Activated naive CD8-positive, alpha-beta T cell treated with anti-CD3 and anti-CD28 coated beads for 36 hours (primary cell): ENCODE results near the gene MYO1A. TPM values are rescaled to one million over a fixed set of nuclear protein-coding genes. Genes with fewer than 3 reads are reported as not detected.
"Not testable (repeated sequence)": the region's sequence is repeated elsewhere in the genome, so short reads cannot be mapped to it uniquely, and the experiment has no call there.

Source experiments
- DNase-seq: peaks from one replicate; pipeline ENCODE4 v3.0.0; 2021
- H3K27ac Mint-ChIP-seq: one replicate; pipeline ENCODE4 v1.8.0; 2022; ENCODE audit warnings: mild to moderate bottlenecking, moderate library complexity, mixed read lengths
- H3K27me3 Mint-ChIP-seq: one replicate; pipeline ENCODE4 v1.8.0; 2022; ENCODE audit warnings: mild to moderate bottlenecking, mixed read lengths
- H3K36me3 Mint-ChIP-seq: one replicate; pipeline ENCODE4 v1.8.0; 2021; ENCODE audit warnings: mild to moderate bottlenecking, mixed read lengths
- H3K4me1 Mint-ChIP-seq: one replicate; pipeline ENCODE4 v1.8.0; 2021; ENCODE audit warnings: mixed read lengths
- H3K4me3 Mint-ChIP-seq: one replicate; pipeline ENCODE4 v1.8.0; 2022; ENCODE audit warnings: mild to moderate bottlenecking, moderate library complexity, mixed read lengths
- H3K9me3 Mint-ChIP-seq: one replicate; pipeline ENCODE4 v1.8.0; 2022; ENCODE audit warnings: mixed read lengths
- total RNA-seq, 2 experiments: library from RNA; stranded (reverse); gene quantifications; one replicate each; pipeline ENCODE4 v1.2.3, GENCODE V29; 2021

Gene MYO1A
- total RNA-seq, 2 experiments from 2014 or later: 1.3 to 1.4 TPM

GRCh38 chr12:57044889-57045288 lies 5.0 kb downstream of the MYO1A start:
- Mint-ChIP-seq H3K4me1 (peaks cover 30% of the 10 kb centered on the region), H3K9me3 (no peaks in the 10 kb centered on the region), H3K27ac (no peak overlapping the region), H3K4me3 (no peak overlapping the region), H3K27me3 (peaks cover 3% of the 10 kb centered on the region), H3K36me3 (peaks cover 1% of the 10 kb centered on the region)
- no peak for DNase-seq

GRCh38 chr12:57044468-57044867 lies 5.5 kb downstream of the MYO1A start:
- H3K9me3 Mint-ChIP-seq: no peaks in the 10 kb centered on the region
- peaks cover 1% of the 10 kb centered on the region for H3K36me3 Mint-ChIP-seq
- peaks cover 30% of the 10 kb centered on the region for H3K4me1 Mint-ChIP-seq
- H3K27ac Mint-ChIP-seq: no peak overlapping the region
- H3K4me3 Mint-ChIP-seq: no peak overlapping the region
- H3K27me3 Mint-ChIP-seq: peaks cover 3% of the 10 kb centered on the region
- DNase-seq: no peak

GRCh38 chr12:57042695-57043094 lies 7.2 kb downstream of the MYO1A start:
- no peak overlapping the region for H3K27ac Mint-ChIP-seq
- H3K4me3 Mint-ChIP-seq: no peak overlapping the region
- H3K4me1 Mint-ChIP-seq: peaks cover 16% of the 10 kb centered on the region
- peaks cover 1% of the 10 kb centered on the region for H3K36me3 Mint-ChIP-seq
- H3K27me3 Mint-ChIP-seq: peaks cover 3% of the 10 kb centered on the region
- no peaks in the 10 kb centered on the region for H3K9me3 Mint-ChIP-seq
- no peak for DNase-seq

GRCh38 chr12:57040750-57041149 lies 9.2 kb downstream of the MYO1A start:
- Mint-ChIP-seq H3K27ac (no peak overlapping the region), H3K27me3 (peaks cover 3% of the 10 kb centered on the region), H3K4me1 (peaks cover 5% of the 10 kb centered on the region), H3K9me3 (no peaks in the 10 kb centered on the region), H3K36me3 (no peaks in the 10 kb centered on the region), H3K4me3 (no peak overlapping the region)
- no peak for DNase-seq

GRCh38 chr12:57040211-57040610 lies 9.7 kb downstream of the MYO1A start:
- peaks cover 2% of the 10 kb centered on the region for H3K4me1 Mint-ChIP-seq
- peaks cover 3% of the 10 kb centered on the region for H3K27me3 Mint-ChIP-seq
- no peak for DNase-seq
- no peak overlapping the region for H3K4me3 Mint-ChIP-seq
- H3K9me3 Mint-ChIP-seq: no peaks in the 10 kb centered on the region
- no peak overlapping the region for H3K27ac Mint-ChIP-seq
- no peaks in the 10 kb centered on the region for H3K36me3 Mint-ChIP-seq

- H3K27me3 Mint-ChIP-seq: peaks cover 3% of the 10 kb centered on the region
- H3K9me3 Mint-ChIP-seq: no peaks in the 10 kb centered on the region
- H3K4me3 Mint-ChIP-seq: no peak overlapping the region
- H3K4me1 Mint-ChIP-seq: no peaks in the 10 kb centered on the region
- H3K27ac Mint-ChIP-seq: no peak overlapping the region
- DNase-seq: no peak
- no peaks in the 10 kb centered on the region for H3K36me3 Mint-ChIP-seq
Measured at GRCh38 chr12:57039016-57039798, 10.7 kb downstream of the MYO1A start.

GRCh38 chr12:57037264-57037663 lies 12.7 kb downstream of the MYO1A start:
- DNase-seq: no peak
- Mint-ChIP-seq H3K27ac (no peak overlapping the region), H3K36me3 (no peaks in the 10 kb centered on the region), H3K9me3 (no peaks in the 10 kb centered on the region), H3K4me3 (no peak overlapping the region), H3K4me1 (no peaks in the 10 kb centered on the region), H3K27me3 (peaks cover 3% of the 10 kb centered on the region)

- DNase-seq: no peak
- Mint-ChIP-seq H3K36me3 (no peaks in the 10 kb centered on the region), H3K4me1 (peaks cover 15% of the 10 kb centered on the region), H3K9me3 (no peaks in the 10 kb centered on the region), H3K4me3 (no peak overlapping the region), H3K27ac (no peak overlapping the region), H3K27me3 (no peaks in the 10 kb centered on the region)
Measured at GRCh38 chr12:57033431-57033830, 16.5 kb downstream of the MYO1A start.

GRCh38 chr12:57031789-57032188 lies 18.1 kb downstream of the MYO1A start:
- no peak overlapping the region for H3K4me3 Mint-ChIP-seq
- H3K36me3 Mint-ChIP-seq: no peaks in the 10 kb centered on the region
- H3K27ac Mint-ChIP-seq: no peak overlapping the region
- H3K4me1 Mint-ChIP-seq: peaks cover 29% of the 10 kb centered on the region
- H3K27me3 Mint-ChIP-seq: no peaks in the 10 kb centered on the region
- H3K9me3 Mint-ChIP-seq: no peaks in the 10 kb centered on the region
- no peak for DNase-seq

- no peaks in the 10 kb centered on the region for H3K36me3 Mint-ChIP-seq
- H3K27me3 Mint-ChIP-seq: no peaks in the 10 kb centered on the region
- DNase-seq: no peak
- no peaks in the 10 kb centered on the region for H3K9me3 Mint-ChIP-seq
- peaks cover 33% of the 10 kb centered on the region for H3K4me1 Mint-ChIP-seq
- no peak overlapping the region for H3K4me3 Mint-ChIP-seq
- no peak overlapping the region for H3K27ac Mint-ChIP-seq
Measured at GRCh38 chr12:57031138-57031725, 18.7 kb downstream of the MYO1A start.

GRCh38 chr12:57029457-57029856 lies 20.5 kb downstream of the MYO1A start:
- Mint-ChIP-seq H3K4me1 (peaks cover 35% of the 10 kb centered on the region), H3K27ac (no peak overlapping the region), H3K4me3 (no peak overlapping the region), H3K9me3 (no peaks in the 10 kb centered on the region), H3K36me3 (no peaks in the 10 kb centered on the region), H3K27me3 (no peaks in the 10 kb centered on the region)
- no peak for DNase-seq

- Mint-ChIP-seq H3K4me3 (no peak overlapping the region), H3K27ac (peak overlapping the region; percentile 81), H3K27me3 (no peaks in the 10 kb centered on the region), H3K36me3 (no peaks in the 10 kb centered on the region), H3K4me1 (peaks cover 35% of the 10 kb centered on the region), H3K9me3 (no peaks in the 10 kb centered on the region)
- no peak for DNase-seq
Measured at GRCh38 chr12:57027805-57028153, 22.1 kb downstream of the MYO1A start.

GRCh38 chr12:57027011-57027804 lies 22.7 kb downstream of the MYO1A start:
- Mint-ChIP-seq H3K4me3 (peak overlapping the region; percentile 19), H3K27ac (peak overlapping the region; percentile 81), H3K27me3 (no peaks in the 10 kb centered on the region), H3K9me3 (no peaks in the 10 kb centered on the region), H3K36me3 (no peaks in the 10 kb centered on the region), H3K4me1 (peaks cover 35% of the 10 kb centered on the region)
- DNase-seq: no peak

GRCh38 chr12:57025196-57025595 lies 24.7 kb downstream of the MYO1A start:
- Mint-ChIP-seq H3K4me1 (peaks cover 24% of the 10 kb centered on the region), H3K27me3 (no peaks in the 10 kb centered on the region), H3K4me3 (no peak overlapping the region), H3K9me3 (no peaks in the 10 kb centered on the region), H3K27ac (no peak overlapping the region), H3K36me3 (no peaks in the 10 kb centered on the region)
- no peak for DNase-seq

GRCh38 chr12:57022324-57022723 lies 27.6 kb downstream of the MYO1A start:
- not testable (repeated sequence) for H3K9me3 Mint-ChIP-seq, H3K4me3 Mint-ChIP-seq, H3K36me3 Mint-ChIP-seq, H3K27me3 Mint-ChIP-seq, H3K27ac Mint-ChIP-seq, DNase-seq
- H3K4me1 Mint-ChIP-seq: peaks cover 24% of the 10 kb centered on the region
